ENCODE results near the gene NANOS3. TPM values are rescaled to one million over a fixed set of nuclear protein-coding genes. Genes with fewer than 3 reads are reported as not detected.

Gene NANOS3
- total RNA-seq, 1 donor from 2014 or later: 2.9 TPM

DNA sequence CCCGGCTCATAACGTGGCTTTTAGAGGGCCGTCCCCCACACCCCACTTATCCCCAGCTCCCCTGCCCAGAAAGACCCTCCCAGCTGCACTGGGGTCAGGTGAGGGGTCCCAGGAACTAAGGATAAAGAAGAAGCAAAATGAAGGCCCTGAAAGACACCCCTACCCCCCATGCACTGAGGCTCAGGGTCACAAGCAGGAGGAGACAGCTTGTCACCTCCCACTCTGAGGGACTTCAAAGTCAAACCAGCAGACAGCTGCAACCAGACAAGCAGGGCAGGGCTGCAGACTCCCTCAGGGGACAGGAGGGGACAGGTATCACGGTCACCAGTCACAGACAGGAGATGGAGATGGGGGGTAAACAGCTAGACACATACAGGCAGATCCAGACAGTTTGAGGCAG, 6.1 kb upstream of the NANOS3 start:
- no peak overlapping the region for H3K27ac ChIP-seq (ENCODE audit: low read depth, low read length)
- no peak overlapping the region for H3K4me3 ChIP-seq (ENCODE audit: insufficient read depth, low read depth, low read length)
- Mint-ChIP-seq H3K36me3 (ENCODE audit: low read depth, unreplicated experiment) (peaks cover 3% of the 10 kb centered on the region), H3K4me1 (ENCODE audit: low read depth, unreplicated experiment) (peaks cover 9% of the 10 kb centered on the region), H3K27me3 (ENCODE audit: low read depth, unreplicated experiment) (peaks cover 22% of the 10 kb centered on the region), H3K27ac (ENCODE audit: unreplicated experiment) (no peak overlapping the region), H3K9me3 (ENCODE audit: unreplicated experiment) (no peaks in the 10 kb centered on the region), H3K4me3 (ENCODE audit: unreplicated experiment) (no peak overlapping the region)
- TF ChIP-seq EZH2 (IDR thresholded peaks at IDR 0.05; ENCODE audit: insufficient read depth, low read length) (no peak), CTCF (IDR thresholded peaks at IDR 0.05; ENCODE audit: insufficient read depth, low read depth, low read length) (no peak)
- no peak for DNase-seq (ENCODE audit: low read depth)
- no peaks in the 10 kb centered on the region for H4K20me1 ChIP-seq (ENCODE audit: insufficient read depth, low read length)
- no peak overlapping the region for H3K4me2 ChIP-seq (ENCODE audit: low read length)
- H3K79me2 ChIP-seq (ENCODE audit: insufficient read depth, low read length): peaks cover 6% of the 10 kb centered on the region
- H3K9me3 ChIP-seq (ENCODE audit: insufficient read depth, low read depth, low read length): no peaks in the 10 kb centered on the region
- H3K9ac ChIP-seq (ENCODE audit: low read length): no peak overlapping the region
- no peak overlapping the region for H2AFZ ChIP-seq (ENCODE audit: low read depth, low read length)
- no peaks in the 10 kb centered on the region for H3K27me3 ChIP-seq (ENCODE audit: insufficient read depth, low read length)
- peaks cover 13% of the 10 kb centered on the region for H3K4me1 ChIP-seq (ENCODE audit: insufficient read depth, low read length)
- H3K36me3 ChIP-seq (ENCODE audit: insufficient read depth, low read length): no peaks in the 10 kb centered on the region
- FAIRE-seq: no peak

- Histone ChIP-seq H3K79me2 (ENCODE audit: insufficient read depth, low read length) (no peaks in the 10 kb centered on the region), H3K9ac (ENCODE audit: low read length) (peak overlapping the region; percentile 23), H3K4me1 (ENCODE audit: insufficient read depth, low read length) (peaks cover 6% of the 10 kb centered on the region), H3K4me3 (ENCODE audit: insufficient read depth, low read depth, low read length) (no peak overlapping the region), H3K27me3 (ENCODE audit: insufficient read depth, low read length) (no peaks in the 10 kb centered on the region), H4K20me1 (ENCODE audit: insufficient read depth, low read length) (no peaks in the 10 kb centered on the region), H2AFZ (ENCODE audit: low read depth, low read length) (peak overlapping the region; percentile 34), H3K9me3 (ENCODE audit: insufficient read depth, low read depth, low read length) (no peaks in the 10 kb centered on the region), H3K36me3 (ENCODE audit: insufficient read depth, low read length) (no peaks in the 10 kb centered on the region), H3K4me2 (ENCODE audit: low read length) (peak overlapping the region; percentile 76), H3K27ac (ENCODE audit: low read depth, low read length) (no peak overlapping the region)
- Mint-ChIP-seq H3K27ac (ENCODE audit: unreplicated experiment) (no peak overlapping the region), H3K36me3 (ENCODE audit: low read depth, unreplicated experiment) (peaks cover 3% of the 10 kb centered on the region), H3K27me3 (ENCODE audit: low read depth, unreplicated experiment) (peaks cover 26% of the 10 kb centered on the region), H3K9me3 (ENCODE audit: unreplicated experiment) (no peaks in the 10 kb centered on the region), H3K4me3 (ENCODE audit: unreplicated experiment) (peak overlapping the region; percentile 14), H3K4me1 (ENCODE audit: low read depth, unreplicated experiment) (peaks cover 7% of the 10 kb centered on the region)
- TF ChIP-seq EZH2 (IDR thresholded peaks at IDR 0.05; ENCODE audit: insufficient read depth, low read length) (no peak), CTCF (IDR thresholded peaks at IDR 0.05; ENCODE audit: insufficient read depth, low read depth, low read length) (no peak)
- FAIRE-seq (no peak), DNase-seq (ENCODE audit: low read depth) (no peak)
Observed at GRCh38 chr19:13872339-13872694, 4.6 kb upstream of the NANOS3 start.

GRCh38 chr19:13872695-13873389, 4.1 kb upstream of the NANOS3 start:
- peaks cover 3% of the 10 kb centered on the region for H3K36me3 Mint-ChIP-seq (ENCODE audit: low read depth, unreplicated experiment)
- peaks cover 7% of the 10 kb centered on the region for H3K4me1 Mint-ChIP-seq (ENCODE audit: low read depth, unreplicated experiment)
- Histone ChIP-seq H3K27me3 (ENCODE audit: insufficient read depth, low read length) (no peaks in the 10 kb centered on the region), H3K36me3 (ENCODE audit: insufficient read depth, low read length) (no peaks in the 10 kb centered on the region), H3K79me2 (ENCODE audit: insufficient read depth, low read length) (no peaks in the 10 kb centered on the region), H3K4me2 (ENCODE audit: low read length) (peak overlapping the region; percentile 76), H2AFZ (ENCODE audit: low read depth, low read length) (peak overlapping the region; percentile 34), H3K9ac (ENCODE audit: low read length) (peak overlapping the region; percentile 23), H3K9me3 (ENCODE audit: insufficient read depth, low read depth, low read length) (no peaks in the 10 kb centered on the region), H3K27ac (ENCODE audit: low read depth, low read length) (no peak overlapping the region), H3K4me1 (ENCODE audit: insufficient read depth, low read length) (peaks cover 6% of the 10 kb centered on the region), H4K20me1 (ENCODE audit: insufficient read depth, low read length) (no peaks in the 10 kb centered on the region), H3K4me3 (ENCODE audit: insufficient read depth, low read depth, low read length) (no peak overlapping the region)
- FAIRE-seq (no peak), DNase-seq (ENCODE audit: low read depth) (no peak)
- TF ChIP-seq CTCF (IDR thresholded peaks at IDR 0.05; ENCODE audit: insufficient read depth, low read depth, low read length) (no peak), EZH2 (IDR thresholded peaks at IDR 0.05; ENCODE audit: insufficient read depth, low read length) (no peak)
- H3K27me3 Mint-ChIP-seq (ENCODE audit: low read depth, unreplicated experiment): peaks cover 23% of the 10 kb centered on the region
- H3K27ac Mint-ChIP-seq (ENCODE audit: unreplicated experiment): no peak overlapping the region
- H3K4me3 Mint-ChIP-seq (ENCODE audit: unreplicated experiment): peak overlapping the region; percentile 57
- no peaks in the 10 kb centered on the region for H3K9me3 Mint-ChIP-seq (ENCODE audit: unreplicated experiment)
